Astrocyte (in vitro differentiated cells and primary cell): ENCODE results near the gene SH3TC2.

ENCODE experiments used
- CTCF ChIP-seq: IDR thresholded peaks from 2 replicates; pipeline ENCODE4 v1.5.1; 2011; ENCODE audit warnings: low read depth, mild to moderate bottlenecking, inconsistent platforms, low read length, moderate library complexity; ENCODE audit not compliant: insufficient read depth
- EZH2 ChIP-seq: IDR thresholded peaks from 2 replicates; pipeline ENCODE4 v1.6.1; 2012; ENCODE audit warnings: mild to moderate bottlenecking, low read length, inconsistent platforms; ENCODE audit not compliant: insufficient read depth

DNA sequence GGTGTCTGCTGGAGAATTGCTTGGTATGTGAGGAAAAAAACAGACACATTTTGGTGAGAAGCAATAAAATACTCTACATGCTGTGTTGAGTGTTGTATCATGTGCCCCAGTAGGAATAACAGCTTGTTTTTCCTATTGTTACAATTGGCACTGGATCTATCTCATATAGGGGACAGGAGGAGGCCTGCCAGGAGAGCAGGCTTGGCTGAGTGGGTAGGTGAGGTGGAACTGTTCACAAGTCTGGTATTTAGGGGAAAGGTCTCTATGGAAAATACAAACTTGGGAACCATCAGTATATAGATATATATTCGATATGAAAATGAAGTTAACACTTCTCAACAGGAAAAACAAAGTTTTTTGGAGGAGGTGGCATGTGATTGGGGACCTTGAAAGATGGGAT is 9.5 kb upstream of the SH3TC2 start:
- TF ChIP-seq CTCF: no peak
- no peak for TF ChIP-seq EZH2
